ENCODE data around the gene RIMS3.

Gene RIMS3

GRCh38 chr1:40593449-40594186 lies 71.9 kb downstream of the RIMS3 start:
- no peak for DNase-seq (ENCODE audit: low read depth)

- peak; percentile 53 for DNase-seq (ENCODE audit: low read depth)
These were observed 73.2 kb downstream of the RIMS3 start for GRCh38 chr1:40592107-40592803.

GRCh38 chr1:40588586-40588985 lies 76.9 kb downstream of the RIMS3 start:
- no peak for DNase-seq (ENCODE audit: low read depth)

GRCh38 chr1:40583980-40584379 lies 81.5 kb downstream of the RIMS3 start:
- DNase-seq (ENCODE audit: low read depth): no peak

GRCh38 chr1:40582116-40582515 lies 83.4 kb downstream of the RIMS3 start:
- peak; percentile 54 for DNase-seq (ENCODE audit: low read depth)

GRCh38 chr1:40575336-40575735 lies 90.1 kb downstream of the RIMS3 start:
- peak; percentile 73 for DNase-seq (ENCODE audit: low read depth)

- DNase-seq (ENCODE audit: low read depth): peak; percentile 30
These were observed 90.7 kb downstream of the RIMS3 start for GRCh38 chr1:40574805-40575204.
